Activated CD4-positive, alpha-beta T cell treated with anti-CD3 and anti-CD28 coated beads, Interleukin-2, Interleukin-6, amounts not matched to agents 100 ng/mL and 50 ng/mL, durations not matched to agents 16 hours and 8 hours (primary cell): ENCODE measurements around the gene SLC22A8.
"Not testable (repeated sequence)": the region's sequence is repeated elsewhere in the genome, so short reads cannot be mapped to it uniquely, and the experiment has no call there.

Source experiments
- DNase-seq: peaks from one replicate; pipeline ENCODE4 v3.0.0-alpha.2; 2020

Gene SLC22A8, protein sequence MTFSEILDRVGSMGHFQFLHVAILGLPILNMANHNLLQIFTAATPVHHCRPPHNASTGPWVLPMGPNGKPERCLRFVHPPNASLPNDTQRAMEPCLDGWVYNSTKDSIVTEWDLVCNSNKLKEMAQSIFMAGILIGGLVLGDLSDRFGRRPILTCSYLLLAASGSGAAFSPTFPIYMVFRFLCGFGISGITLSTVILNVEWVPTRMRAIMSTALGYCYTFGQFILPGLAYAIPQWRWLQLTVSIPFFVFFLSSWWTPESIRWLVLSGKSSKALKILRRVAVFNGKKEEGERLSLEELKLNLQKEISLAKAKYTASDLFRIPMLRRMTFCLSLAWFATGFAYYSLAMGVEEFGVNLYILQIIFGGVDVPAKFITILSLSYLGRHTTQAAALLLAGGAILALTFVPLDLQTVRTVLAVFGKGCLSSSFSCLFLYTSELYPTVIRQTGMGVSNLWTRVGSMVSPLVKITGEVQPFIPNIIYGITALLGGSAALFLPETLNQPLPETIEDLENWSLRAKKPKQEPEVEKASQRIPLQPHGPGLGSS

DNA sequence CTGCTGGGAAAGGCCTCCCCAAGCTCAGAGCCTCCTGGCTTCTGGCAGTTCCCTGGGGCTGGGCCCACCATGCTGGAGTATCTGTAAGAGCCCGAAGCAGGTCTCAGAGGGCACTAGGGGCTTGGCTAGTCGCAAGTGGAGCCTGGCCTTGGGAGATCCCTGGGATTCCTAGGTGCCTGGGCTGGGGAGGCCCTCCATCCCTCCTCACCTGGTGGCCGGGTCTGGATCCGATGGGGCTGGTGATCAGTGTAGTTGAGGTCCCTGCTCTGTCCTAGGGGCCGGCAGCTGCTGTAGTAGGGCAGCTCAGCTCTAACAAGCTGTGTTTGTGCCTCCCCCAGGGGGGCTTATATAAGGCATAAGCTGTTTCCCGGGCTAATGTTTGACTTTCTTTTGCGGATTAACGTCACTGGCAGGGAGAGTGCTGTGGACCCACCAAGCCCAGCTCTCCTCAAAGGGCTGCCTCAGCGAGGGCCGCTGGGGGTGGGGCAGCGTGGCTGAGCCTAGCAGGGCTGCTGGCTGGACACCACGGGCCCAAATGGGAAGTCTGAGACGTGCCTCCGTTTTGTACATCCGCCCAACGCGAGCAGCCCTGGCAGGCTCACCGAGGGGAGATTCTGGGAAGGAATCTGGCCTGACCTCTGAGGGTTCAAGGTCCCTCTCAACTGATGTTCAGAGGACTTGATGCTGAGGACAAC, at the start of gene SLC22A8:
Gene SLC22A8, minus strand, starts transcription at position 321 of the 695 bp plus-strand sequence. CDS start 883 bp downstream, outside the sequence.
- DNase-seq, result no peak

DNA sequence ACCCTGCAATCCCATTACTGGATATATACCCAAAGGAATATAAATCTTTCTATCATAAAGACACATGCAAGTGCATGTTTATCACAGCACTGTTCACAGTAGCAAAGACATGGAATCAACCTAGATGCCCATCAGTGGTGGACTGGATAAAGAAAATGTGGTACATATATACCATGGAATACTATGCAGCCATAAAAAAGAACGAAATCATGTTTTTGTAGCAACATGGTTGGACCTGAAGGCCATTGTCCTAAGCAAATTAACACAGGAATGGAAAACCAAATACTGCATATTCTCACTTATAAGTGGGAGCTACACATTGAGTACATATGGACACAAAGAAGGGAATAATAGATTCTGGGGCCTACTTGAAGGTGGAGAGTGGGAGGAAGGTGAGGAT, 30.6 kb upstream of the SLC22A8 start:
- not testable (repeated sequence) for DNase-seq

DNA sequence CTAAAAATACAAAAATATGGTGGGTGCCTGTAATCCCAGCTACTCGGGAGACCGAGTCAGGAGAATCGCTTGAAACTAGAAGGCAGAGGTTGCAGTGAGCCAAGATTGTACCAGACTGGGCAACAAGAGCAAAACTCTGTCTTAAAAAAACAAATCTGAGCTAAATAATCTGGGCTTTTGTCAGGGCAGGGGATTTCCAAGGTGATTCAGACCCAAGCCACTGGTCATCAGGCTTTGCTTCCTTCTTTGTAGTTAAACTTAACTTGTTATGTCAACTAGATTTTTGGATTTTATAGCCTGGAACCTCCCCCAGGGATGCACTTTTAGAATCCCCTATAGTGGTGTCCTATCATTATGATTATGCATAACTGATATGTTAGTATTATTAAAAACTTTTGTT, 27.0 kb upstream of the SLC22A8 start:
- DNase-seq, result no peak

DNA sequence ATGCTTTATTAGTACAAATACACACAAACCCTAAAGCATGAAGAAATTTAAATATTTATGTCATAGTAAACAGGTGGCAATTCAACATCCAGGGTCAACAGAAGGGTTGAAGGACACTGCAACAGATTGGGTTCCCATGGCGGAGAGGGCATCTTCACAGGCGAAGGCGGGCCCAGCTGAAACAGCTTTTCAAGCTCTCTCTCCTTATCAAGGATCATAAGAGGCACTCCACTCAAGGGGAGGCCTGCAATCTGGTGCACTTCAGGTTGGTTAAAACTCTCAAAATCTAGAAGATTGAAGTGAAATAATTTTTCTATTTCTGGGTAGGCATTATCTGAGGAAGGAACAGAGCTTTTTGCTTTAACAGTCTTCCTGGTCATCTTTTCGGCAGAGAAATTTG, 16.8 kb upstream of the SLC22A8 start:
- DNase-seq, result no peak

DNA sequence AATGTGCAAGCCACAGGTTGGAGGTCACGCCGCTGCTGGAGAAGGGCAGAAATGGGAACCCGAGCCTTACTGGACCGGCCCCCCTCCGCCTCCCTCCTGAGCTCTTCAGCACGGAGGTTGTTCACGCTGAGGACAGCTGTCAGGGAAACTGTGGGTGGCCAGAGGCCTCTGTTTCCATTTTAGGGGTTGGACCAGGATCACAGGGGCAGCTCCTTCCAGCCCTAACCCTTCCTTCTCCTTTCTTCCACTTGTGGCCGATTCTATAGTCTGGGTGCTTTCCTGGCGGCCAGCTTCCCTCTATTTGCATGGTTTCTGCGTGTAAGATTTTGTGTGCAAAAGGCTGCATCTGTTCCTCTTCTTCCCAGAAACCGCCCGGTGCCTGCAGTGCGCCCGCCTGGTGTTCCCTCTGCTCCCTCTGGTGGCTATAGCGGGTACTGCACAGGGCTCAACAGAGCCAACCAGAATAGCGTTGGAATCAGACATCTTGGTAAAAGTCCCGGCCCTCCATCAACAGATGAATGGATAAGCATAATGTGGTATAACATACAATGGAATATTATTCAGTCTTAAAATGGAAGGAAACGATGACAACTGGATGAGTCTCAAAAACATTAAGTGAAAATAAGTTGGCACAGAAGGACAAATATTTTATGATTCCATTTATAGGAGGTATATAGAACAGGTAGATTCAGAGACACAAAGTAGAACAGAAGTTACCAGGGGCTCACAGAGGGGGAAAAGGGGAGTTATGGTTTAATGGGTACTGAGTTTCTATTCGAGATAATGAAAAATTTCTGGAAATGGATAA, 8.4 kb upstream of the SLC22A8 start:
- DNase-seq, result peak; percentile 87

DNA sequence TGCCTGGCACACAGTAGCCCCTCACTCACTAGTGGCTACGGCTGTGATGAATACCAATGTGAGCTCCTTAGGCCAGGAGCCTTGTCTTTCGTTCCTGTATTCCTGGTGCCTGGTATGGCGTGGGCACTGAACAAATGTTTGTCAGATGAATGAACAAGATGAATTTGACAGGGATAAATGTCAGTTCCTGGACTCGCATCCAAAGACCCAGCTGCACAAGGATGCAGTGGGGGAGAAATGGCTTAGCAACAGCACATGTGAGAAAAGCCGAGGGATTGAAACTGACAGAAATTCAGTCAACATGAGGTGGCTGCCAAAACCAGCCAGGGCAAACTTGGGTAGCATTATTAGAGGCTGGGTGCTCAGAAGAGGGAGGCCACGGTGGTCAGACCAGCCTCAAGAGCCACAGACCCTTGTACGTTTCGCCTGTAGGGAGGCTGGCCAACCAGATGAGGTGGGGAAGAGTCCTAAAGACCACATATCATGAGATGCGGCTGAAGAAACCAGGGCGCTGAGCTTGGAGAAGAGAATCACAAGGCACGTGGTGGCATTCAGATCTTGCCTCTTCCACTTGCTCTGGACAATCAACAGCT, 7.7 kb upstream of the SLC22A8 start:
- no peak for DNase-seq

DNA sequence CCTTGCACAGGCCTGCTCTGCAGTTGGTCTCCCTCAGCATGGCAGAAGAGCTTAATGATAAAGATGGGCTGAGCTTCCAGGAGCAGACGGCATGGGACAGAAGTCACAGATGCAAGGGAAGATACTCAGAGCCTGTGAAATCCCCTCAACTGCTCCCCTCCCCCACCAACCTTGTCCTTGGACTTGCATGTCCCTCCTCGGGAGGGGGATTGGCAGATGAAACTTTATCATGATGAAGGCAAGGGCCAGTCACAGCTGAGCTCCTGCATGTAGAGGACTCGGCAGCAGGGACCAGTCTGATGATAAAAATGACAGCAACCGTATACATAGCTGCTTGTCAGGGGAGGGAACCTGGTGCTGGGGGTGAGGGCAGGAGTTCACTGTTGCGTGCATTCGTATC, 6.8 kb upstream of the SLC22A8 start:
- DNase-seq, result no peak

DNA sequence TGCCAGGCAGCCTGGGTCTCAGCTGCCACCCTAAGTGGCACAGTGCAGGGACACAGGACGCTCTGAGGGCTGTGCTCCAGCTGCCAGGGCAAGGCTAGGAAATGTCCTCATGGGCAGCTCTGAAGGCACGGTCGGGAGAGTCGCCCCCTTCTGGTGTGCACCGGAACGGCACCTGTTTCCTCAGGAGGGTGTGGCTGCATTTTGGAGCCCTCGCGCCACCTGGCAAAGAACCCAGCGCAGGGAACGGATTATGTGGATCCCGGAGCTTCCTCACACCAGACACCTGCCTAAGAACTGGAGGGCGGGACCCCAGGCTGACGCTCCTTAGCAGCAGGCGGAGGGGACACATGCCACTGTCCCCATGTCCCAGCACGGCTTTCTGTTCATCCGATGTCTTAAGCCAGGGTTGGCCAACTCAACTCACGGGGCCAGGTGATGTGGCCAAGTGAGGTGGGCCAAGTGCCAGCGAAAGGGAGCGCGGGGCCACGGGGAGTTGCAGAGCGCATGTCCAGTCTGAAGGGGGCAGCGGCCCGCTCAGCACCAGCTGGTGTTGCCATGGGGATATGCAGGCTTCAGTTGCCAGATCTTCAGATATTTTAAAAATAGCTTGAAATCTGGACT, 5.1 kb upstream of the SLC22A8 start:
- DNase-seq, result peak; percentile 55

DNA sequence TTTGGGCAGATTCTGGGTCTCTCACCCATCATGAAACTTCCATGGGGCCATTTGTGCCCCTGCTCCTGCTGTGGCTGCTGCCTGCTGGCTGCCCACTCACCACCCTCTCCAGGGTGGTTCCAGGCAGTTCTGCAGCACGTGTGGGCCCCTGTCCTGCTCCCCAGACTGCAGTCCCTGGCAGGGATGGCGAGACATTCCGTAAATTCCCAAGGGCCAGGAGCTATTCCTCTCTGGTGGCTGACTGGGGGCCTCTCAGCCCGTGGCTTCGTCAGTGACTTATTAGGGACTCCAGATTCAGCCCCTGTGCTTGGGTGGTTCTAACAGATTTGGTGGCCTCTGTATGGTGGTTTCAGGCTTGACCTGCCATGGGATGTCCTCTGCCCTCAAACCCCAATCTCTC, 3.9 kb upstream of the SLC22A8 start:
- no peak for DNase-seq

DNA sequence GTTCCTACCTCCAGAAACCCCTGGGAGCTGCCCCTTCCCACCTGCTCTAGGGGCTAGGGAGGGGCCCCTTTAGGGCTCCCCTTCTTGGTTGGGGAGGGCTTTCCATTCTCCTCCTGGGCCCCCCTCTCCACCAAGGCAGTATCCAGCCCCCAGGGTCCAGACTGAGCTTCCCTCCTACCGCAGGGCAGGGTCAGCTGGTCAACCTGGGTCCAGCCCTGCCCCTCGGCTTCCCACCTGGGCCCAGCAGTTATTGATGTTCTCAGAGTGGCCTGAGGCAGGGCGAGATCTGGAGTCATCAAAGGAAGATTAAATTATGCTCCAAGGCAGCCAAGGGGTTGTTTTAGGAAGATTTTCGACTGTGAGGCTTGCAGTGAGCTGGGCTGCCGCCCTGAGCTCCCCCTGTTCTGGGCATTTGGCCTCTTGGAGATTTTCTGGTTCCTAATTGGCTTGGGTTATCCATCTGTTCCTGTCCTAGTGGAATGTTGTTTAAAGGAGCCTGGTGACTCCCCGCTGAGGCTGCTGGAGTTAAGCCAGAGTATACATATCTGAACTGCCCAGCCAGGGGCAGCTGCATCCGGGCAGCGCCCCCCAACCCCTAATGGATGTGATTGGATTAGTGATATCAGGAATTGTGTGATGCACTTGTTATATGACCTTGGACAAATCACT, 1.8 kb upstream of the SLC22A8 start:
- no peak for DNase-seq

DNA sequence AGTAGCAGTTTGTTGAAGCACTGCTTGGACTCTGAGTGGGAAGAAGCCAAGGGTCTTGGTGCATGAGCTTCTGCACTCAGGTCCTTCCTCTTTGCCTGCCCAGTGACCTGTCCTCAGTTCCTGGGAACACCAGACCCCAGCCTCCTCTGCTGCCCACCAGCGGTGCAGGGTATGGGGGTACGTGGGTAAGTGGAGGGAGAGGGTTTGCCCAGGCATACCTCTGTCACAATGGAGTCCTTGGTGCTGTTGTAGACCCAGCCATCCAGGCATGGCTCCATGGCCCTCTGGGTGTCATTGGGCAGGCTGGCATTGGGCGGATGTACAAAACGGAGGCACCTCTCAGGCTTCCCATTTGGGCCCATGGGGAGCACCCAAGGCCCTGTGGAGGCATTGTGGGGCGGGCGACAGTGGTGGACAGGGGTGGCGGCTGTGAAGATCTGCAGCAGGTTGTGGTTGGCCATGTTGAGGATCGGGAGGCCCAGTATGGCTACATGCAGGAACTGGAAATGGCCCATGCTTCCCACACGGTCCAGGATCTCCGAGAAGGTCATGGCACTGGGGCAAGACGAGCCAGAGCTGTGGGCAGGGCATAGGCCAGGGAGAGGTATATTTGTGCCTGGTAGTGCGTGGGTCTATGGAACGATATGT, 1.1 kb downstream of the SLC22A8 start:
- DNase-seq, result no peak

DNA sequence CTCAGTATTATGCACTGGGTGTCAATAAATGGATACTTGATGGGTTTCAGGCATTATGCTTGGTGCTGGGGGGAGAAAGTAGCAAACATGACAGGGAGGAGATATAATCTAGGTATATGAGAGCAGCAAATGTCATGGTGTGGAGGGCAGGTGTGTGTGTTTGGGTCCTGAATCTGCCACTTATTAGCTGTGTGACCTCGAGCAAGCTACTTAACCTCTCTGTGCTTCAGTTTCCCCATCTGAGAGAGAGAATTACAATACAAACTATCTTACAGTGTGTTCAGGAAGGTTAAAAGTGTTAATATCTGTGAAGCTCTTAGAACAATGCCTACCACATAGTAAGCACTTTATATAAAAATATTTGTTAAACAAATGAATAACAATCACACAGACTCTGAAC, 2.8 kb downstream of the SLC22A8 start:
- no peak for DNase-seq

DNA sequence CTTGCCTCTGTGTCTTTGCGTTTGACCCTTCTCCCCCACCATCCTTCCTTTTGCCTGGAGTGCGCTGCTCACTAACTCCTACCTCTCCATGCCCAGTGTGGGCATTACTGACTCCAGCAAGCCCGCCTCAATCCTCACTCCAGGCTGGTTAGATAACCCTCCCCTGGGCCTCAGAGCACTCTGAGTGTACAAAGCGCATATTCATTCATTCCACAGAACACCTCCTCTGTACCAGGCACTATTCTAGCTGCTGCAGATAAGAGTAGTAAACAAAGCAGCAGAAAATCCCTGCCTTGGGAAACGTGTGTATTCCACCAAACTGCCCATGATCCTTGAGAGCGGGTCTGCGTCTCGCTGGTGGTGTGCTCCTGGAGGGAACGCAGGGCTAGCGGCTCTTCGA, 3.2 kb downstream of the SLC22A8 start:
- no peak for DNase-seq

DNA sequence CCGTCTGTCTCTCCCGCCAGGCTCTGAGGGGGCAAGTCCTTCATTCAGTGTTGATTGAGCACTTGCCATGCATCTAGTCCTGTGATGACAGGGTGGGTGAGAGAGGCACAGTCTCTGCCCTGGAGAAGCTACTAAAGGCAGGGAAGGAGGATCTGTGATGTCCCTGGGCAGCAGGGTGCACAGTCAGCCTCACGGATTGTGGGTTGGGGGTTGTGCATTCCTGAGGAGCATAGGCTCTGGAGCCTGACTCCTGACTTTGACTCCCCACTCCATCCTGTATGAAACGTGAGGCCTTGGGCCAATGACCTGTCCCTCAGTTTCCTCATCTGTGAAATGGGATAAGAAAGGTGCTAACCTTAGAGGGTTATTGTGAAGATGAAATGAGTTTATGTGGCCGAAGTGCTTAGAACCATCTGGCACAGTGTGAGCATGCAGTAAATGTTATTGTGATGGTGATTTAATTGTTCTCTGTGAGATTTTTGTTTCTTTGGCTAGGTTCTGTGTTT, 4.7 kb downstream of the SLC22A8 start:
- DNase-seq, result no peak

DNA sequence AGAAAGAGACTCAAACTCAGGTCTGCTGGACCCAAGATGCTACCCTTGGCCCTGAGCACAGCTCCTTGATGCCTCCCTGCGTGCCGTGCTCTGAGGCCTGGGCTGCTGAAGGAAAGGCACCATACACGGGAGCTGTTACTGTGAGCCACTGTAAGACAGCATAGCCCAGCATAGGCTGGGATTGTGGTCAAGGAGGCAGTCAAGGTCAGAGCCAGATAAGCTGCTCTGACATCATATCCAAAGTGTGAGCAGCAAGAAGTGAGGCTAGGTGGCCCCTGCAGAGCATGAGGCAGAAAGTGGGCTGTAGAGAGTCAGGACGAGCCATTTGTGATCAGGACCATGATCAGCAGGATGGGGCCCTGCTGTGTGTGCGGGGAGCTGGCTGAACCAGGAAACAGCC, 7.7 kb downstream of the SLC22A8 start:
- DNase-seq, result no peak

DNA sequence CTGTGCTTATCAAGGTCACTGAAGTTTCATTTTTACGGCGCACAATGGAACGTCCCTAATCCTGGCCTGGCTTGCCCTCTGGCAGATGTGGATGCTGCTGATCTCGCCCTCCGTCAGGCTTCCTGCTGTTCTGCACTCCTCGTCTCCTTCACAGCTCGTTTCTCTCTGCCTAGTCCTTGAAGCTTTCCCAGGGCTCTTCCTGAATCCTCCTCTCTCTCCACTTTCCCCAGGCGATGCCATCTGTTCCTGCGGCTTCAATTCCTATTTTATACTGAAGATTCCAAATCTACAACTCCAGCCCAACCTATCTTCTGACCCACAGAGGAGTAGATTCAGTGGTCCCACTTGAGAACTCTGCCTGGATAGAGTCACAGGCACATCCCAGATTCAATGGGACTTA, 14.2 kb downstream of the SLC22A8 start:
- DNase-seq, result no peak

DNA sequence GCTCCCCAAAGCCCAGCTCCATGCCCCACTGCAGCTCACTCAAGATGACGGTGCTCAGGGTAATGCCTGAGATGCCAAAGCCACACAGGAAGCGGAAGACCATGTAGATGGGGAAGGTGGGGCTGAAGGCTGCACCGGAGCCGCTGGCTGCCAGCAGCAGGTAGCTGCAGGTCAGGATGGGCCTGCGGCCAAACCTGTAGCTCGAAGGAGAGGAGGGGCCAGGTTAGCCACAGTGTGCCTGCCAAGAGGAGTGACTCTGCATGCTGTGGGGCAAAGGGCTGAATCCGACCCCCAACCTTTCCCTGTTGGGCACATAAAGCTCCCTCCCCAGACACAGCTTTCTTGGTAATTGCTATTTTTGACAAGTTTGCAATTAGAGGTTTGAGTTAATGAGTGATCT, 16.0 kb downstream of the SLC22A8 start:
- DNase-seq, result no peak

DNA sequence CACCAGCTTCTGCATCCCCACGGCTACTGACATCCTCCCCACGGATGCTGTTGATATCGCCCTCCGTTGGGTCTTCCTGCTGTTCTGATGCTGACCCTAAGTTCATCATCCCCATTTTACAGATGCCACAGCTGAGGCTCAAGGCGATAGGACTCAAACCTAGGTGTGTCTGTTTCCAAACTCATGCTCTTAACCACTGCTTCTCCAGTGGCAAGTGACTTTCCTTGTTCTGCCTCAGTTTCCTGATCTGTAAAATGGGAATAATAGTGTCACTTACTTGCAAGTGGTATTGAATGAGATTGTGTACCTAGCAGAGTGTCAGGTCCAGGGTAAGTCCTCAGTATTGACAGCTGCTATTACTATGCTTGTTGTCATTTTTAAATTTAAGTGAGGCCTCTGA, 16.5 kb downstream of the SLC22A8 start:
- no peak for DNase-seq

DNA sequence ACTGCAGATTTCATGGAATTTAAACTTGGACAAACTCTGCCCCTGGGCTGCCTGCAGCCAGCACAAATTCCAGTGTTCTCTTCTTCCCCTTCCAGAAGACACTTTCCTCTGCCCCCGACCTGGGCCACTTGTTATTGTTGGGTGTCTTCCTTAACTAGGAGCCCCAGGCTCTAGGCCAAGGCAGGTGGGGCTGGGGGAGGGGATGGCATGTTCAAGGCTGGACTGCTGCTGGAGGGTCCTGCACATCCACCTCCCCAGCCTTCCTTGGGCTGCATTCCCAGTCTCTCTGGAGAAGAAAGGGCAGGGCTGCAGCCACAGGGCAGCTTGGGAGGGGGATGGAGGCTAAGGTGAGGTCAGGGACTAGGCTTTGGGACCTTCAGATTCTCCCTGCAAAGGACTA, 19.4 kb downstream of the SLC22A8 start:
- DNase-seq, result no peak

DNA sequence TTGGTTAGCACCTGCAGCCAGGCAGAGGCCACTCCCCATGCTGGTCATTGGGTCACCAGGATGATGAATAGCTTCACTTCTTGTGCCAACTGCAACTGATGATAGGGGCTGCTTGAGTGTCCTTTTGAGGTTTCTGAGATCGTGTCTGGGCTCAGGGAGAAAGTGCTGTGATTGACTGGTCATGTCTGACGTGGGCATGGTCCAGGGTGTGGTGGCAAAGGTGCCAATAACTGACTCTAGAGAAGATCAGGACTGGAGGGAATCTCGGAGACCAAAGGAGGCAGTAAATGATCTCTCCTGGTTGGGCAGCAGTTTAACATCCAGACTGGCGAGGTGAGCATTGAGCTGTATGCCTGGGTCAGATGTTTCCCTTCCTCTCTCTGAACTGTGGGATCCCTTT, 20.9 kb downstream of the SLC22A8 start:
- DNase-seq, result no peak

DNA sequence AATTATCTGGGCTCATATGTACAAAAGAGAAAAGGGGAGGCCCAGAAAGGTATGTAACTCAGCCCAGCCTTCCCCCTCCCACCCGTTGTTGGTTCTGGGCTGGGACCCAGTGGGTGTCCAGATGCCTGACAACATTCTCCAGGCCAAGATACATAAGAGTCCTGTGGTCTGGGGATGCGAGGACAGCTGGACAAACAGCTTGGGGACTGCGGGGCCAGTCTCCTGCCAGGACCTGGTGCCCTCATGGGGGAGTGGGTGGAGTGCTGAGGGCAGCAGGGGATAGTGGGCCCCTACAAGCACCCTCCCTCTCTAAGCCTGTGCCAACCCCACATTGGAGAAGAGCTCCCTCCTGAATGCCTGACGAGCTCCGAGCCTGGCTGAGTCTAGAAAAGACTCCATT, 27.4 kb downstream of the SLC22A8 start:
- DNase-seq, result no peak
